ENCODE results near the gene MFSD11.

DNA sequence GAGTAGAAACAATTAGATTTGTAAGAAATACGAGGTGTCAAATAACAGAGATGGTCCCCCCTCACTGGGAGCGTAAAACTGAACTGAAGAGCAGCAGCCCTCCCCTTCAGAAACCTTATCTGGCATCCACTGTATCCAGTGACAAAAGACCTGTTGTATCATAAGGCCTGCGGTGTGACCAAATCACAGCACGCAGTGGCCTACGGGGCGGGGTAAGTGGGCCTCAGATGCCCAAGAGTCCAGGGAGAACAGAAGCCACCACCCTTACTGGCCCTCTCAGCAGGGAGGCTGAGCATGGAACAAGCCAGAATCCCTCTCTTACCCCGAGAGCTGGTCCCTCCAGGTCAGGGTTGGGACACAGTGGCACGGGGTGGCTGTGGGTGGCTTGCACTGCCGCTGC is 17.0 kb upstream of the MFSD11 start:
- TF ChIP-seq EZH2phosphoT487 (IDR thresholded peaks at IDR 0.05; ENCODE audit: borderline replicate concordance, low read length): no peak
- TF ChIP-seq, protein P1, sequence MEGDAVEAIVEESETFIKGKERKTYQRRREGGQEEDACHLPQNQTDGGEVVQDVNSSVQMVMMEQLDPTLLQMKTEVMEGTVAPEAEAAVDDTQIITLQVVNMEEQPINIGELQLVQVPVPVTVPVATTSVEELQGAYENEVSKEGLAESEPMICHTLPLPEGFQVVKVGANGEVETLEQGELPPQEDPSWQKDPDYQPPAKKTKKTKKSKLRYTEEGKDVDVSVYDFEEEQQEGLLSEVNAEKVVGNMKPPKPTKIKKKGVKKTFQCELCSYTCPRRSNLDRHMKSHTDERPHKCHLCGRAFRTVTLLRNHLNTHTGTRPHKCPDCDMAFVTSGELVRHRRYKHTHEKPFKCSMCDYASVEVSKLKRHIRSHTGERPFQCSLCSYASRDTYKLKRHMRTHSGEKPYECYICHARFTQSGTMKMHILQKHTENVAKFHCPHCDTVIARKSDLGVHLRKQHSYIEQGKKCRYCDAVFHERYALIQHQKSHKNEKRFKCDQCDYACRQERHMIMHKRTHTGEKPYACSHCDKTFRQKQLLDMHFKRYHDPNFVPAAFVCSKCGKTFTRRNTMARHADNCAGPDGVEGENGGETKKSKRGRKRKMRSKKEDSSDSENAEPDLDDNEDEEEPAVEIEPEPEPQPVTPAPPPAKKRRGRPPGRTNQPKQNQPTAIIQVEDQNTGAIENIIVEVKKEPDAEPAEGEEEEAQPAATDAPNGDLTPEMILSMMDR (IDR thresholded peaks at IDR 0.05; ENCODE audit: low read depth, low read length, poor library complexity, severe bottlenecking): no peak
